Measurements from ENCODE around the gene PTX3.

The PTX3 gene

DNA sequence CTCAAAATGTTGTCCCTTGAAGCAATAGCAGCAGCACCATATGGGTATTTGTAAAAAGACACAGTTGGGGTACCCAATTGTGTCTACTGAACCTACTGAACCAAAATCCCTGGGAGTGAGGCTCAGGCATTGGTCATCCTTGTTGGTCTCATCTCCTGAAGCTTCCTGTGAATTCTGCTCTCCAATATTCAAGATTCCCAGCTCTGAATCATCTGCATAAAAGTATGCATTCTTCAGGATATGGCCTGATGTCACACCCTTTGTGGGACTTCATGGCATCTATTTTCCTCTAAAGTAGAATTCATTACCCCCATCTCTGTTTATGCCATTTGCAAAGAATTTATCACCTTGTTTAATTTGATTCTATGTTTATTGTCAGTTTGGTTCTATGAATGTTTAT lies 13.3 kb upstream of the PTX3 start:
- no peak for DNase-seq (ENCODE audit: low read depth)

DNA sequence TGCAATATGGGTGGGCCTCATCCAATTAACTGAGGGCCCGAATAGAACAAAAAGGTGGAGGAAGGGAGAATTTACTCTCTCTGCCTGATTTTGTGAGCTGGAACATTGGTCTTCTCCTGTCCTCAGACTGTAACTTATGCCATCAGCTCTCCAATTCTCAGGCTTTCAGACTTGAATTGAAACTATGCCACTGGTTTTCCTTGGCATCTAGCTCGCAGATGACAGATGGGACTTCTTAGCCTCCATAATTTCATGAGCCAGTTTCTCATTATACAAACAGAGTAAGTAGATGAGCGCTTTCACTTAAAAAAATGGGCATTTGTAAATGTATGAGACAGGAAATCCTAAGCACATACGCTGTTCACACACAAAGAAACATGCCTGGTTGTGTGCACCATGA lies 8.7 kb upstream of the PTX3 start:
- DNase-seq (ENCODE audit: low read depth), result no peak

DNA sequence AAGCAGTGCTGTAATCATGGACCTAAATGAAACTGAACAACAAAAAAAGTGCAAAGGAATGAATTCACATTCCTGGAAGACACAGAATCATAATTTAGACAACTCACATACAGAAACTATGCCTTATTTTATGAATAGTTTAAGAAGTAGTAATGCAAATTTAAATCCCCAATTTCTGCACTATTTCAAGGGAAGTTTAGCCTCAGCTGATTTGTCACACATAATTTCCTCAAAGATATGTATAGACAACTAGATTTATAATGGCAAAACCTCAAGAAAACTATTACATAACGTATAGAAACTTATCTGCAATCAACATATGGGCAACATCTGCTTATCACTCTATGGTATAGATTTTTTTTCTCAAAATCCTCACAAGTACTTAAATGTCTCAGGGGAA lies 7.8 kb upstream of the PTX3 start:
- no peak for DNase-seq (ENCODE audit: low read depth)

DNA sequence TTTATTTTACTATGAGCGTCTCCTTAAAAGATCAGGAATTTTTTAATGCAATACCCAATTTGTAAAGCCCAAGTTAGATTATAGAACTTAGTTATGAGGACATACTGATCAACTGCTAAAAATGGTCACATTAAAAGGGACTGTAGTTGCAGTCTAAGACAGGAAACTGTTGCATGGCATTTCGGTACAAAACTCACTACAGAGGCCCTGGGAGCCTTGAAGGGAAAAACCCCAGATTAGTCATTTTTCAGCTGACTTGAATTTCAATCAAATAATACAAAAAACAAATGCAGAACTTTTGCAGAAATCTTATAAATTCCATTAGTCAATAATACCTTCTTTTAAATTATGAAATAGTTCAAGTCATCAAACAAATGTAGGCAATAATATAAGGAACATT lies 6.9 kb upstream of the PTX3 start:
- DNase-seq (ENCODE audit: low read depth), result no peak

DNA sequence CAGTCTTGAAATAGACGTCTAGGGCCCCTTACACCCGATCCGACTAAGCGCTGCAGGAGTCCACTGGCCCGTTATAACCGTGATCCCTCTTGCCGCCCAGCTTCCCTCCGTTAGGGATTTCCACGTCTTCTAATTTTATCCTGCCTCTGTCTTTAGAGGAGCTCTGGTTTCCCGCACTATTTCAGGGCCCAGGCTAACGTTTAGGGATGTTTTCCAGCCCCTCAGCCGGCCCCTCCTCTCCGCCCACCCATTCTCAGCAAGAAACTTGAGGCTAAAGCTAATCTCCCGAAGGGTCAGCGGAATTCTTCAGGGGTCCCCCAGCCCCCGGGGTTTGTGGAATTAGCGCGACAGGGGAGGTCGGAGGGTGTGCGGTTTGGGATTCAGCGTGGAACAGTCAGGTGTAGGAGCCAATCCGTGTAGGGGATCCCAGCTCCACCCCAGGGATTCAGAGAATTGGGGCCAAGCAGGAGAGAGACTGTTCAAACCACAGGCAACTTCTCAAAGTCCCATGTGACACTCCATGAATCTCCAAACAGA lies 1.6 kb downstream of the PTX3 start:
- no peak for DNase-seq (ENCODE audit: low read depth)

DNA sequence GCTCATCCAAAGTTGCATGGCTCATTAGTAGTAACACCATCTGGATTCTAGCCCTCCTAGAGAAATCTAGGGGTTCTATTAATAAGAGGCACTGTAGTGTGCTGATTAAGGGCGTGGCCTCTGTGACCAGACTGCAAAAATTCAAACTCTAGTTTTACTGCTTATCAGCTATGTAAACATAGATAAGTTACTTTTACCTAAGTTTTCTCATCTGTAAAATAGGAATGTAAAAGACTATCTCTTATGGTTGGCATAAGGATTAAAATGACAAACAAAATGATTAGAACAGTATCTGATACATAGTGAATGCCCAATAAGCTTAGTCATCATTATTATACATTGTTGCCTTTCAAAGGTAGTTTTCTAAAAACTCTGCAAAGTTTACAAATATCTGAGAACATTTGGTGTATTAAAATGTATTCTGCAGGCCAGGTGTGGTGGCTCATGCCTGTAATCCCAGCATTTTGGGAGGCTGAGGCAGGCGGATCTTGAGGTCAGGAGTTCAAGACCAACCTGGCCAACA lies 4.5 kb downstream of the PTX3 start:
- no peak for DNase-seq (ENCODE audit: low read depth)

DNA sequence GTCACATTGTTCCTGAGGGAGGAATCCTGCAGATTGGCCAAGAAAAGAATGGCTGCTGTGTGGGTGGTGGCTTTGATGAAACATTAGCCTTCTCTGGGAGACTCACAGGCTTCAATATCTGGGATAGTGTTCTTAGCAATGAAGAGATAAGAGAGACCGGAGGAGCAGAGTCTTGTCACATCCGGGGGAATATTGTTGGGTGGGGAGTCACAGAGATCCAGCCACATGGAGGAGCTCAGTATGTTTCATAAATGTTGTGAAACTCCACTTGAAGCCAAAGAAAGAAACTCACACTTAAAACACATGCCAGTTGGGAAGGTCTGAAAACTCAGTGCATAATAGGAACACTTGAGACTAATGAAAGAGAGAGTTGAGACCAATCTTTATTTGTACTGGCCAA lies 6.1 kb downstream of the PTX3 start:
- no peak for DNase-seq (ENCODE audit: low read depth)

DNA sequence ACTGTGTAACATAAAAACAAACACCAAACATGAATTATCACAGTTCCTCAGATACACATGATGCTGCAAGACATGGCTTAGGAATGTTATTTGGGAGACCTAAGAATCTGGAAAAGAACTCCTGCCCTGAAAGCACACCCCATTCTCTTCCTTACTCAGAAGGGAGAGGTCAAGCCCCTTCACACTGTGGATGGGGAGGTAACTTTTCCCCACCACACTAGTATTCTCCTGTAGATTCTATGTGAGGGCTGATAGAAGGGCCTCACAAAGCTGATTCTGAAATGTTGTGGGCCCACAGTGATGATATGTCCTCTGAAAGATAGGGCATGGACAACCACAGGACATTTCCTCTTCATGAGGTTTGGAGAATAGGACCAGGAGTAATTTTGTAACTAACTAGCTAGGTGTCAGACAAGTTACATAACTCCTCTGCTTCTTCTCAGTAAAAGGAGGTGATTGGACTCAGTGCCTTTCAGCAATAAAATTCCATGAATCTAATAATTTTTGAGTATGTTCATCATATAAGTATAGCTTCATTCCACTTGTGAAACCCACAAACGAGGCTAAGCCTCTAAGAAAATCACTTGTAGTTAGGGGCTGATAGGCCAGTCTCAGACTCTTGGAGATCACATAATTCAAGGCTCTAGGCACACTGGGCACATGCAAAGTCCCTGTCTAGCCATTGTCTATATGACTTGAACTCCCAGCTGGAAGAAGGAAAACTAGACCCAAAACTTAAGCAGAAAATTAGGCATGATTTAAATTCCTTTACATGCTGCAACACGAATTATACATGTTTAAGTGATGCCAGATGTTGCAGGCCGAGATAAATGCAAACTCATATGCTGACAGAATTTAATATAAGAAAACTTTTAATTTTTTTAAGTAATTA lies 7.5 kb downstream of the PTX3 start:
- DNase-seq (ENCODE audit: low read depth), result no peak

DNA sequence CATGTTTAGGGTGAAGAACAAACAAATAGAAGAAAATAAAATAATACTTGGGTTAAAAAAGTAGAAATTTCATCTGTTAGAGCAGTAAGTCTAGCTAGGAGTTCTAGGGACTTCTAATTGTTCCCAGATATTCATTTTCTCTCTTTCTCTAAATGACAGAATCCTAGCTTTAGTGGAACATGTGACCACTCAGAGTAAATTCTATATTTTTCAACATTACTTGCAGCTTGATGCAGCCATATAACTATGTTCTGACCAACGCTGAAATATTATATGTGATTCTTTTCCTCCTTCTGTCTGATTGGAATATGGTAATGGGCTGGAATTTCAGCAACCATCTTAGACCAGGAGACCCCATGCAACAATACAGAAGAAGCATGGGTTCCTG lies 8.1 kb downstream of the PTX3 start:
- DNase-seq (ENCODE audit: low read depth), result no peak

DNA sequence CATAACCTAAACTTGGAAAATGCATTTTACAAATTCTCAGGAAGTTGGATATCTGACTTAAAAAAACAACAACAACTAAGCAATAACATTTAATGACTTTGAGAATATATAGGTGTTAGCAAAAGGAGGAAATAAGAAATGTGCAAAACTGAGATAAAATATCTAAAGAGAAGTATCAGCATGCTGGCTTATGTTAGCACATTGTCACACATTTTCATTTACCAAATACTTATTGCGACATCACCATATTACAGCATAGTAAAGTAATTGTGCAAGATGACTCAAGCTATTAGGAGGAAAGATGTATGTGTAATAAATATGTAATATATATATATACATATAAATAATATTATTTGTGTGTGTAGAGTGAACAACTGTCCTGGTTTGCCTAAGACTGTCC lies 9.2 kb downstream of the PTX3 start:
- DNase-seq (ENCODE audit: low read depth), result no peak

DNA sequence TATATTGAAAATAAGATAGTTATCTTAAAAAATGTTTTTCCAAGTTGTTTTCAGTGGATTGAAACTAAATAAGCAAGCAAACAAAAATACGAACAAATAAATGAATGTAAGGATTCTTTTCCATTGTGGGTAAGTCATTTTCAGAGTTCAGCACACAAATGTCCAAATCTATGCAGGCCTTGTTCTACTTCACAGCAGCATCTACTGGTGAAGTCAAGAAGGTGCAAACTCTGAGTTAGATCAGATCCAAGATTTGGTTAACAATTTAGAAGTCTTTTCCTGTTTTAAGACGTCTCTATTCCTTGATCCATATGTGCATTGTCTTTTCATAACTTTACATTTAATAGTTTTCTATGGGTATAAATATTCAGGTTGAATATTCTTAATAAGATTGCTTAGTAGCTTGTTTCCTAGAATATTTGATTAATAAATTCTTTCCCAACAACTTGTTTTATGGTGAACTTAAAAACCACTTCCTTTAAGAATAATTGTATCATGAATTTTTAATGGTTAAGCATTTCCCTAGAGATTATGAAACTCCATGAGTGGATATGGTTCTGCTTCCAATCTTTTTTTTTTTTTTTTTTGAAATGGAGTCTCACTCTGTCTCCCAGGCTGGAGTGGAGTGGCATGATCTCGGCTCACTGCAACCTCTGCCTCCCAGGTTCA lies 10.5 kb downstream of the PTX3 start:
- DNase-seq (ENCODE audit: low read depth), result no peak

DNA sequence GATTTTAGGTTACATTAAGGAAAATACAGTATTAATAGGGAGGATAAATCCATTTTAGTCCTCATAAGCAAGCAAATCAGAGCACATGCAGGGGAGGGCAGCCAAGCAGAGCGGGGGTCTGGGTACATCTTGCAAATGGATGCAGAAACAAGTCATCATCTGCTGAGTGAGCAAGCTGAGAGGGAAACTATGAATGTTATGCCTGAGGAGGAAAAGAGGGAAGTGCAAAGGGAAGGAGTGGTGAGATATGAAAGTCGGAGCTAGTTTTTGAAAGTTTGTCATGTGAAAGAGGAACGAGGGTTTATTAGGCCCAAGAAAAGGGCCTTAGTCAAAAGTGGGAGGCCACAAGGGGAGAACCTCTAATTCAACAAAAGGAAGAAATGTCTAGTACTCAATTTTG lies 15.4 kb downstream of the PTX3 start:
- DNase-seq (ENCODE audit: low read depth), result no peak

DNA sequence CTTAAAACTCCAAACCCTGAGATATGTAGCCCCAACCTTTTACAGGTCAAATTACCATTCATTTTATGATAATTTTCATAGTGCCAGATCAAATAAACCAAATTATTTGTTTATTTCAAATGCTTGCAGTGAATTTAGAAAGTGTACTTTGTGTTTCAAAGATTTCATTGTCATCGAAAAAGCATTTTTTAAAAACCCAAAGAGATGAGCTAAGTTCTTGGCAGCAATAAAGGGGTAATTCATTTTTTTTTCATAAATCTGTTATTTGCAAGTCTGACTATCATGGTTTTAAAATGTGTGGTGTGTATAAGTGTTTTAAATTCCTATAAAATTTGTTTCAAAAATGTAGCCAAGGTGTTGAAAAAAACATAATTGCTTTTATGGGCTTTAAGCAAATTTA lies 17.2 kb downstream of the PTX3 start:
- no peak for DNase-seq (ENCODE audit: low read depth)

DNA sequence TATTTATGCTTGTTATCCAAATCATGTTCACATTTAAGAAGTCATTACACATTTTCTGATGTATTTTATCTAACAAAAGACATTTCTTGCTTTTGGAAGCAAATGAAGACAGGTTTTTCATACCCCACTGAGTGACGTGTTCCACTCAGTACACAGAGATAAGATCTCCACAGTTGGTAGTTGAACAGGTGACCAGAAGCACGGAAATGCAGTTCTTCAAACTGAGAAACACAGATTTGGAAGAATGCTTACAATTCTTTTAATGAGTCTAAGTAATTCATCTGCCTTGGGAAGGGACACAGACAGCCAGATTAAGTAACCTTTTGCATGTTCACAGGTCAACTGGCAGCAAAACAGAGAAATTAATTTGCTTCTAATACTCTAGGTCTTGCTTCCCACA lies 23.1 kb downstream of the PTX3 start:
- DNase-seq (ENCODE audit: low read depth), result no peak

DNA sequence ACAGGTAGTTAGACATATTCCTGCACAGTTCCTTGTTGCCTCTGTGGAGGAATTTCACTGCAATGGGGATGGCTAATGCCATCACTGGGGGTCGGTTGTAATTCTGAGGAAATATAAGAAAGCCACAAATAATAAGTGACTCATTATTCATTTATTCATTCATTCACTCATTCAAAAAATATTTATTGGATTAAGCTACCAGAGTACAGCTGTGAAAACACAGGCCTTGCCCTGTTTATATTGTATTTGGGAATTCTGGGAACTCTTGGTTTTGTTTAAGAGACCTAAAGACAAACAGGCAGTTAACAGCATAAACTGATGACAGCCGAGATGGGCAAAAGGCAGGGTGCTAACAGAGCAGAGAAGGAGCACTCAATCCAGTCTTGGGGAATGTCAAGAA lies 23.6 kb downstream of the PTX3 start:
- DNase-seq (ENCODE audit: low read depth), result no peak

DNA sequence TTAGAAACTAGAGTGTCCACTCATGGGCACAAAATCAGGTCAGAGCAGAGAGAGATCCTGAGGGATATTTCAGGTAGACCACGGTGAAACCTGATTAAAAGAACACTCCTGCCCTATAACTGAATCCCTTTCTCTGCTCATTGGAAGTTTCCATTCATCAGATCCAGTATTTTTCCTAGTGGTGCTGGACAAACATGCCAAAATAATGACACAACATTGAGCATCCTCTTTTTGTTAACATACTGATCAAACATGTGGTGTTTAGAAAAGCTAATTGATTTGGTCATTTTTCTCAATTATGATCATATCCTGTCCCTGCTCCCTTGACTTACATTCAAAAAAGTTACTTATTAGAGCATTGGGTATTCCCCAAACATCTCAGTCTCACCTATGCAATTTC lies 27.2 kb downstream of the PTX3 start:
- no peak for DNase-seq (ENCODE audit: low read depth)

DNA sequence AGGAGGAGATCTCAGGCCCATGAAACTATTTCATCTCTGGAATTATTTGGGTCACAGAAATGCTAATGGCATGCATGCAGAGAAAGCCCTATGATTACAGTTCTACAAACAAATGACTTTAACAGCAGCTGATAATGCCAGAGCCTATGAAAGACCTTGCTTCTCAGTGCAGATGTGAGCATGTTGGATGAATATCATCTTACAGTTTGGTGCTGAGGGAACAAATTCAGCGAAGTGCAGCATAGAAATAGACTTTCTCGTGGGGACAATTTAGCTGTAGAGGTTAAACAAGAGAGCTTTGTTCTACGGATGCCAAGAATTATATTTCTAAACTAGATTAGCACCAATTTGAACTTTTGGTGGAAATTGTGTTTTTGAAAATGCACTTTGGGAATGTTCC lies 27.7 kb downstream of the PTX3 start:
- no peak for DNase-seq (ENCODE audit: low read depth)

DNA sequence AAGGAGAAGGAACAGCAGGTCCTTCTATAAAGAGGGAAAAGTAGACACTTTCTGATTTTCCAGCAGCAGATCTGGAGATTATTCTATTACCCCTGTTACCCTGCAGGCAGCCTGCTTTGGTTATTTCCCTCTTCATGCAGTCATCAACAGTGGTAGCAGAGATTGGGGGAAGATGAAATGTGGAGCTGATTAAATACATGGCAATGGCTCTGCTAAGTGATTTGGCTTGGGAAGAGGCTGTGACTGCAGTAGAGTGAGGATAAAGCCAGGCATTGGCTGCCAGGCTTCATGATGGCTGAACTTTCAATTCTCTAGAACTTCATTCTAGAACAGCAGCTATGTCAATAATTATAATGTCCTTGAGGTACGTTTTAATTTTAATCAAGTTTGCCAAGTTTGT lies 29.1 kb downstream of the PTX3 start:
- no peak for DNase-seq (ENCODE audit: low read depth)

DNA sequence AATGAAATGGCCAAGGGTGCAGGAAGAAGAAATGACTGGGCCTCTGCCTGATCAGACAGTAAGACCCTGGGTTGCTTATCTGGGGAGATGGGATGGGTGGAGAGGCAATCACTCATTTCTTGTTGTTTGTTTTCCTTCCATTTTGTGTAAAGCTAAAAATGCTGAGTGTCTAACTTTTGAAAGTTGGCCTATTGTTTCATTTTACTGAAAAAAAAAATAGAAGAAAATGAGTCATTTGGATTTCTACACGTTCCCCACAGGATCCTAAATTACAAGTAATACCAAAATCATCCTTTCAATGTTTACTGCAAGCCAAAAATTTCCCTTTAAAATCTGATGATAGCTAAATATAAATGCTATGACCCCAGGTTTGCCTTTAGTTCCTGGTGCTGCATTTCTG lies 30.6 kb downstream of the PTX3 start:
- DNase-seq (ENCODE audit: low read depth), result no peak

DNA sequence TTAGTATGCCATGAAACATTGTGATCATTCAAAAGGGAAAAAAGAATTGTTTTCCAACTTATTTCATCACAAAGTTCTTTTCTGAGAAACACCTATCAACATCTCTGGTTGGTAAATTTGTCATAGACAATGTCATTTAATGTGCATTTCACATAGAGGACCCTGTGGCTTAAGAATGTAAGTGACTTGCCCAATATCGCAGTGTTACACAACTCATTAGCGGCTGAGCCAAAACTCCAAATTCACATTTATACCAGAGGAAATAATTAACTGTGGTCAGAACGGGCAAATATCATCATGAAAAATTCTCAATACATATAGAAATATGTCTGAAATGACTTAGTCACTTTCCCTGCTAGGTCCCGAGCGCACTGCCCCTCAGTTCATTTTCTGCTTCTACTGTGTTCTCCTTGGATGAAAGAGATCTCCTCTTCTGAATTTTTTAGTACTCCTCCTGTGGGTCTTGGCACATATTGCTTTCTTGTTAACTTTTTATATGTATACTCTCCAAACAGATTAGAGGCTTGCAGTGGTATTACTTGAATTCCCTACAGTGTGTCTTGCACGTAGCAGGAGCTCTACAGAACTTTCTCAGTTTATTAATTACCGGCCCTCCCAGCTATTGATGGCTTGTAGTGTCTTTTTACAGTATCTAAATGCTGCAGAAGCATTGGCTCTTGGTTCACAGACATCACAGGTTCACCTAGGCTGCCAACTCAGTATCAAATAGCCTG lies 33.1 kb downstream of the PTX3 start:
- DNase-seq (ENCODE audit: low read depth), result no peak

DNA sequence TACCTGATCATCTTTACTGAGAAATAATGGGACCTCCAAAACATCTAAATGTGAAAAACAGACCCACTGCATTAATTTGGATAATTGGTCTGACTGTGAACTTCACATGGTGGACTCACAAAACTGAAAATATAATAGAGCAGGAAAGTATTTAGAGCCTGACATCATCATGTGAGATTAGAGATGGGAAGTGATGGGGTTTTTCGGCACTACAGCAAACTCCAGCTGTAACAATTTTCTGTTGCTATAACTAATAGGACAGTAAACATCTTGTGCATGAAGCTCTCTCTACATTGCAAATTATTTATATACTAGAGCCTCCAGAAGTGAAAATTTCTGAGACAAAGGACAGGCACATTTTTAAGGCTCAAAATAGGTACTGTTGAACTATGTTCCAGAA lies 34.4 kb downstream of the PTX3 start:
- no peak for DNase-seq (ENCODE audit: low read depth)

DNA sequence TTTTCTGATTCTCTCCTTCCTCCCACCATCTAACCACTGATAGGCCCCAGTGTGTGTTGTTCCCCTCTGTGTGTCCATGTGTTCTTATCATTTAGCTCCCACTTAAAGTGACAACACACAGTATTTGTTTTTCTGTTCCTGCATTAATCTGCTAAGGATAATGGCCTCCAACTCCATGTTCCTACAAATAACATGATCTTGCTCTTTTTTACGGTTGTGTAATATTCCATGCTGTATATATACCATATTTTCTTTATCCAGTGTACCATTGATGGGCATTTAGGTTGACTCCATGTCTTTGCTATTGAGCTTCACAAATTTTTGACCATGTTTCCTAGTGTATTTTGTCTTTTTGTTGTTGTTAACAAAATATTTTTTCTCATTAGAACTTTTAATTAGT lies 36.0 kb downstream of the PTX3 start:
- DNase-seq (ENCODE audit: low read depth), result no peak
